Vagina (tissue), 2 donors: ENCODE measurements around the gene DNAAF3. TPM values are rescaled to one million over a fixed set of nuclear protein-coding genes. Genes with fewer than 3 reads are reported as not detected.
"Not testable (repeated sequence)": the region's sequence is repeated elsewhere in the genome, so short reads cannot be mapped to it uniquely, and the experiment has no call there.

Experiments
- DNase-seq, 2 donors: peaks; one replicate each; pipeline ENCODE4 v3.0.0-alpha.2; 2017; ENCODE audit errors: extremely low spot score in 2 of 2
- H3K27ac ChIP-seq: fragments of 200-600 bp; sonication (generic); one replicate; pipeline ENCODE4 v1.5.1; 2019
- H3K27me3 ChIP-seq: fragments of 200-600 bp; sonication (generic); one replicate; pipeline ENCODE4 v1.5.1; 2019
- H3K36me3 ChIP-seq, 2 donors: fragments of 200-600 bp; sonication (generic); one replicate each; pipeline ENCODE4 v1.5.1; 2017 to 2019
- H3K4me1 ChIP-seq: fragments of 200-600 bp; sonication (generic); one replicate; pipeline ENCODE4 v1.5.1; 2019
- H3K4me3 ChIP-seq, 2 donors: fragments of 200-600 bp; sonication (generic); 1 replicate in 1 of 2; 2 replicates in 1 of 2; pipeline ENCODE4 v1.5.1; 2016 to 2019
- H3K9me3 ChIP-seq: fragments of 200-600 bp; sonication (generic); one replicate; pipeline ENCODE4 v1.5.1; 2019
- POLR2A ChIP-seq, 2 donors: fragments of 450-650 bp; IDR thresholded peaks; one replicate each; pipeline ENCODE4 v1.6.1; 2017; ENCODE audit warnings: antibody characterized with exemption in 2 of 2, mild to moderate bottlenecking in 2 of 2, moderate library complexity in 2 of 2
- POLR2AphosphoS5 ChIP-seq, 2 donors: sonication (generic); formaldehyde crosslinking; IDR thresholded peaks; one replicate each; pipeline ENCODE4 v1.9.0; 2017; ENCODE audit warnings: antibody characterized with exemption in 2 of 2, mild to moderate bottlenecking in 2 of 2, low read depth in 1 of 2; ENCODE audit not compliant: insufficient read depth in 1 of 2
- intact Hi-C: fragments of 100-400 bp; cut with DNase I; formaldehyde crosslinking; loops from one replicate; pipeline ENCODE4 v1.15.1; 2023
- total RNA-seq: library from RNA; depleted of rRNA; stranded (reverse); fragments of >200 nt; gene quantifications from one replicate; pipeline ENCODE4 v1.2.3, GENCODE V29; 2016
- TF ChIP-seq, protein P1 (sequence below), 3 experiments: fragments of 450-650 bp in 2 of 3; fragments of 200-600 bp in 1 of 3; sonication (generic) in 1 of 3; IDR thresholded peaks; one replicate each; pipeline ENCODE4 v1.5.1; 2017 to 2019; ENCODE audit warnings: antibody characterized with exemption in 3 of 3, mild to moderate bottlenecking in 2 of 3, moderate library complexity in 2 of 3

The DNAAF3 gene
- total RNA-seq, 1 donor from 2014 or later, result 5.6 TPM

DNA sequence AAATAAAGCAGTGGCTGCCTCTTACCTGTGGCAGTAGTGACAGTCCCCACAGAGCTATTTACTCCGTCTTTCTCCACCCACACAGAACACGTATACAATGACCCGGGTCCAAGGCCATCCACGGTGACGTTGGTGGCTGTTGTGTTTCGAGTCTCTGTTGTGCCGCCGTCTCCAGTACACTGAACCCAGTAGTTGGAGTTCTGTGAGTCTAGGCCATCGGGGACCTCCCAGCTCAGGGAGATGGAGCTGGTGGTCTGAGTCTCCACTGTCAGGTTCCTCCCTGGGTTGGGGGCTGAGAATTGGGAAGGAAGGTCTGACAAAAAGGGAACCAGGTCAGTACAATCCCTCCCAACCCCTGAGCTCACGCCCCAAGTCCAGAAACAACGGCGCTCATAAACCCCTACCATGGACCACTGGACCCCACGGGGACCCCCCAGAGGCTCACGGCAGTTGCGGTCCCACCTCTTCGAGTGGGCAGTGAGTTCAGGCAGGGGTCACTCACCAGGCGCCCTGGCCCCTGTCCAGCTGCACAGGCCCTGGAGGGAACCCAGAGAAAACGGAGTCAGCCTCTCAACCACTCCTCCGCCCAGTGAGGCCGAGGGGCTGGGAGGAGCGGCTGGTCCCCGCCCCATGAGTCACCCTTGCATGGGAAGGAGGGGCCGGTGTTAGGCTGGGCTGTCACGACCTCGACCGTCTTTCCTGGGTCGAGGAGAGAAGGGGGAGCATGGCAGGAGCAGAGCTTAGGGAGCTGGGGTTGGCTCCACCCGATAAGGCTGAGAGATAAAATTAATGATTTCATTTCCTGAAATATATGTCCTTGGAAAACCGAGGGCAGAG is 40.5 kb upstream of the DNAAF3 start:
- no peak overlapping the region for H3K27ac ChIP-seq
- intact Hi-C loops, result no loop called here
- TF ChIP-seq POLR2AphosphoS5 (IDR thresholded peaks at IDR 0.05; ENCODE audit: insufficient read depth in 1 of 2, low read depth in 1 of 2), result peak in 1 of 2 donors; percentile 72
- no peak for TF ChIP-seq POLR2A (IDR thresholded peaks at IDR 0.05)
- peaks cover 9% of the 10 kb centered on the region for H3K4me1 ChIP-seq
- no peaks in the 10 kb centered on the region for H3K27me3 ChIP-seq
- DNase-seq, result no peak
- H3K36me3 ChIP-seq, result no peaks in the 10 kb centered on the region
- peak overlapping the region in 1 of 2 donors; percentile 8 for H3K4me3 ChIP-seq
- H3K9me3 ChIP-seq, result no peaks in the 10 kb centered on the region

DNA sequence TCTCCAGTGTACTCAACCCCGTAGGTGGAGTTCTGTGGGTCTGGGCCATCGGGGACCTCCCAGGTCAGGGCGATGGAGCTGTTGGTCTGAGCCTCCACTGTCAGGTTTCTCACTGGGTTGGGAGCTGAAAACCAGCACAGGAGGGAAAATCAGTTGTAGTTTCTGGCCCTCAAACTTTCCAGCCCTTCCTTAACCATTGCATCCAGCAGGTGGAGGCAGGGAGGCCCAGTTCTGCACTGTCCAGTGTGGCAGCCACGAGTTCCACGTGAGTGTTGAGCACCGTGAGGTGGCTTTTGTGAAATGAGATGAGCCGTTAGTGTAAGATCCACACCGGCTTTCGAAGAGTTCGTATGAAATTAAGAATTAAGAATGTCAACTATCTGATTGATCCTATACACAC is 35.8 kb upstream of the DNAAF3 start:
- DNase-seq, H3K27me3 ChIP-seq, H3K4me3 ChIP-seq, H3K4me1 ChIP-seq, H3K27ac ChIP-seq, intact Hi-C loops, H3K36me3 ChIP-seq, H3K9me3 ChIP-seq: not testable (repeated sequence)

DNA sequence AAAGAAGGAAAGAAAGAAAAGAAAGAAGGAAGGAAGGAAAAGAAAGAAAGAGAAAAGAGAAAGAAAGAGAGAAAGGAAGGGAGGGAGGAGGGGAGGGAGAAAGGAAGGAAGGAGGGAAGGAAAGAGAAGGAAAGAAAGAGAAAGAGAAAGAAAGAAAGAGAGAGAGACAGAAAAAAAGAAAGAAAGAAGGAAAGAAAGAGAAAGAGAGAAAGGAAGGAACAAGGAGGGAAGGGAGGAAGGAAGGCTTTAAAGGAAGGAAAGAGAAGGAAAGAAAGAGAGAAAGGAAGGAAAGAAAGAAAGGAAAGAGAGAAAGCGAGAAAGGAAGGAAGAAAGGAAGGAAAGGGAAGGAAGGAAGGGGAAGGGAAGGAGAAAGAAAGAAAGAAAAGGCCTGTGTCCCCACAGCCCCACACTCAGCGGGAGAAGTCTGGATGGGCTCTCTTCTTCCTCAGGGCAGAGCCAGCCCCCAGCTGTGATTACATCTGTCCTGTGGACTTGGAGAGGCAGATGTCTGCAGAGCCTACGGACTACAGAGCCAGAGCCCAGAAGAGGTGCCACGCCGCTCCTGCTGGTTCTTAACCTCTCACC is 33.3 kb upstream of the DNAAF3 start:
- Histone ChIP-seq H3K4me3 (no peak overlapping the region), H3K4me1 (no peaks in the 10 kb centered on the region), H3K27ac (no peak overlapping the region), H3K9me3 (no peaks in the 10 kb centered on the region), H3K27me3 (no peaks in the 10 kb centered on the region), H3K36me3 (no peaks in the 10 kb centered on the region)
- DNase-seq, result no peak
- TF ChIP-seq POLR2A (IDR thresholded peaks at IDR 0.05), result no peak
- TF ChIP-seq, protein P1, sequence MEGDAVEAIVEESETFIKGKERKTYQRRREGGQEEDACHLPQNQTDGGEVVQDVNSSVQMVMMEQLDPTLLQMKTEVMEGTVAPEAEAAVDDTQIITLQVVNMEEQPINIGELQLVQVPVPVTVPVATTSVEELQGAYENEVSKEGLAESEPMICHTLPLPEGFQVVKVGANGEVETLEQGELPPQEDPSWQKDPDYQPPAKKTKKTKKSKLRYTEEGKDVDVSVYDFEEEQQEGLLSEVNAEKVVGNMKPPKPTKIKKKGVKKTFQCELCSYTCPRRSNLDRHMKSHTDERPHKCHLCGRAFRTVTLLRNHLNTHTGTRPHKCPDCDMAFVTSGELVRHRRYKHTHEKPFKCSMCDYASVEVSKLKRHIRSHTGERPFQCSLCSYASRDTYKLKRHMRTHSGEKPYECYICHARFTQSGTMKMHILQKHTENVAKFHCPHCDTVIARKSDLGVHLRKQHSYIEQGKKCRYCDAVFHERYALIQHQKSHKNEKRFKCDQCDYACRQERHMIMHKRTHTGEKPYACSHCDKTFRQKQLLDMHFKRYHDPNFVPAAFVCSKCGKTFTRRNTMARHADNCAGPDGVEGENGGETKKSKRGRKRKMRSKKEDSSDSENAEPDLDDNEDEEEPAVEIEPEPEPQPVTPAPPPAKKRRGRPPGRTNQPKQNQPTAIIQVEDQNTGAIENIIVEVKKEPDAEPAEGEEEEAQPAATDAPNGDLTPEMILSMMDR (IDR thresholded peaks at IDR 0.05), result no peak
- no peak for TF ChIP-seq POLR2AphosphoS5 (IDR thresholded peaks at IDR 0.05; ENCODE audit: insufficient read depth in 1 of 2, low read depth in 1 of 2)
- intact Hi-C loops, result no loop called here

DNA sequence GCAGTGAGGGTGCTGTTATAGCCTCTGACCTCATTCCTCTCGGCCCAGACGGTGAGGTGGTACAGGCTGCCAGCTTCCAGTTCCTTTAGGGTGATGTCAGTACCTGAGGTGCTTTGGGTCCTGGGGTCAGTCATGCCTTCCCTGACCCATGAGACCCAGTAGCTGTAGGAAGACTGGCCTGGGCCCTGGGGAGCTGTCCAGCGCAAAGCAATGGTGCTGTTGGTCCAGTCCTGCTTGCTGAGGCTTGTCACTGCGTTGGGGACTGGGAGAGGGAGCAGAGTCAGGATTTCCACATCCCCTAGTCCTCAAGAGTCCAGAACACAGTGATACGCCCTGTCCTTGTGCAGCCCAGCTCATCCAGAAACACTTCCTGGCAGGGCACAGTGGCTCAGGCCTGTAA is 32.2 kb upstream of the DNAAF3 start:
- H3K27ac ChIP-seq, result no peak overlapping the region

DNA sequence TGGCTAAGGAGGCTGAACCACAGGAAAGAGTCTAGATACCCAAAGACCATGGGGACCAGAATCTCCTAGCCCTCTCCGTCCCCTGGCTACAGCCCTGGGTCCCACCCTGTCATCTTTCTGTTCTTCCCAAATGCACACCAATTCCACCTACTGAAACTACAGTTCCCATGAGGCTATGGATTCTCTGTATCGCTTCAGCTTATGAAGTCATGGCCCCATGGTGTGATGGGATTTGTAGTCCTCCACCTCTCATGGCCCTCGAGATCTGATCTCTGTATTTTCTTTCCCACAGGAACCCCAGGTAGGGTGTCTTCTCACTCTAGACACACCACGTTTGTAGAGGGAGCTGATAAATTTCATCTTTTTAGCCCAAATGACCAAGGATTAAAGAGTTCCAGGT is 31.1 kb upstream of the DNAAF3 start:
- no peaks in the 10 kb centered on the region for H3K27me3 ChIP-seq
- H3K4me3 ChIP-seq, result no peak overlapping the region
- DNase-seq, result no peak
- no peaks in the 10 kb centered on the region for H3K36me3 ChIP-seq
- no peak for TF ChIP-seq POLR2AphosphoS5 (IDR thresholded peaks at IDR 0.05; ENCODE audit: insufficient read depth in 1 of 2, low read depth in 1 of 2)
- TF ChIP-seq, protein P1 (IDR thresholded peaks at IDR 0.05), result no peak
- TF ChIP-seq POLR2A (IDR thresholded peaks at IDR 0.05), result no peak
- no peaks in the 10 kb centered on the region for H3K9me3 ChIP-seq
- H3K4me1 ChIP-seq, result no peaks in the 10 kb centered on the region
- no peak overlapping the region for H3K27ac ChIP-seq
- intact Hi-C loops, result no loop called here

More for the DNA sequence above, 32.2 kb upstream of the DNAAF3 start:
- H3K36me3 ChIP-seq, result no peaks in the 10 kb centered on the region
- H3K4me1 ChIP-seq, result no peaks in the 10 kb centered on the region
- H3K27me3 ChIP-seq, result no peaks in the 10 kb centered on the region
- no peak overlapping the region for H3K4me3 ChIP-seq
- no peak for DNase-seq
- intact Hi-C loops, result no loop called here
- TF ChIP-seq POLR2AphosphoS5 (IDR thresholded peaks at IDR 0.05; ENCODE audit: insufficient read depth in 1 of 2, low read depth in 1 of 2) (no peak), POLR2A (IDR thresholded peaks at IDR 0.05) (no peak)
- TF ChIP-seq, protein P1 (IDR thresholded peaks at IDR 0.05), result no peak
- H3K9me3 ChIP-seq, result no peaks in the 10 kb centered on the region

DNA sequence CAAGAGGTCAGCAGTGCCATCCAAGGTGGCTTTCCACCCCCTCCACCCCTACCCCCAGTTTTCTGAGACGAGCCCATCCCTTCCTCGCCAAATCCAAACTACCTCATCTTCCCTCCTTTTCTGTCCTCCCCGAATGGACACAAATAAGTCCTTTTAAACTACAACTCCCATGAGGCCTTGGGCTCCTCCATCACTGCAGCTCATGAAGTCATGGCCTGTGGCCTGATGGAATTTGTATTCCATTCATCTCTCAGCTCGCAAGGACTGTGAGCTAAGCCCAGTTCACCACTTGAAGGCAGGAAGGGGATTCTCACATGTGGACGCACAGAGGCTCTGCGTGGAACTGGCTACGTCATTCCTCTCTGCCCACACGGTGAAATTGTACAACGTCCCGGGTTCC is 30.4 kb upstream of the DNAAF3 start:
- Histone ChIP-seq H3K36me3 (no peaks in the 10 kb centered on the region), H3K4me3 (no peak overlapping the region), H3K27me3 (no peaks in the 10 kb centered on the region), H3K27ac (no peak overlapping the region), H3K9me3 (no peaks in the 10 kb centered on the region), H3K4me1 (no peaks in the 10 kb centered on the region)
- intact Hi-C loops, result no loop called here
- no peak for DNase-seq
- TF ChIP-seq, protein P1 (IDR thresholded peaks at IDR 0.05), result no peak
- TF ChIP-seq POLR2A (IDR thresholded peaks at IDR 0.05) (no peak), POLR2AphosphoS5 (IDR thresholded peaks at IDR 0.05; ENCODE audit: insufficient read depth in 1 of 2, low read depth in 1 of 2) (no peak)
